SU-DHL-6 (cell line): ENCODE results near the gene LRP2BP.

ENCODE experiments used
- EZH2phosphoT487 ChIP-seq: fragments of 200-600 bp; sonication (generic), shearing (Covaris generic); conservative IDR thresholded peaks from 2 replicates; pipeline ENCODE4 v1.6.1; 2018; ENCODE audit warnings: mild to moderate bottlenecking, antibody characterized with exemption, low read length, moderate library complexity, mixed read lengths
- TF ChIP-seq, protein P1 (sequence below): fragments of 200-600 bp; sonication (generic); IDR thresholded peaks from one replicate; pipeline ENCODE4 v1.5.1; 2017; ENCODE audit warnings: antibody characterized with exemption, mild to moderate bottlenecking, low read length, moderate library complexity; ENCODE audit not compliant: insufficient read depth, poor library complexity, severe bottlenecking

DNA sequence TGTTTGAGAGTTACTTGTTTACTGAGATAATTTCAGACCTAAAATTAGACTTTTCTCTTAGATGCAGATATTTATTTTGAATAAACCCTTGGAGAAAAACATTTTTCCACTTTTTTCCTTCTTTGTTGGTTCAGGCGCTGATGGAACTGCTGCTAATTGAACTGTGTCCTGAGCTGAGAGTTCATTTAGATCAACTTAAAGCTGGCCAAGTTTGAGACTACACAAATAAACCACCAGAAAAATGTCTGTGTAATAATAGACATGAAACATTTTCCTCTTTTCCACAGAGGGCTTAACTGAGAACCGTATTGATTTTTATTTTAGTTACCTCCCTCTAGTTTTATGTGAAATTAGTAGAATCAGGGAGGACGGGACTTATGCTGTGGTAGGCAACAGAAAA lies 32.5 kb downstream of the LRP2BP start:
- TF ChIP-seq, protein P1, sequence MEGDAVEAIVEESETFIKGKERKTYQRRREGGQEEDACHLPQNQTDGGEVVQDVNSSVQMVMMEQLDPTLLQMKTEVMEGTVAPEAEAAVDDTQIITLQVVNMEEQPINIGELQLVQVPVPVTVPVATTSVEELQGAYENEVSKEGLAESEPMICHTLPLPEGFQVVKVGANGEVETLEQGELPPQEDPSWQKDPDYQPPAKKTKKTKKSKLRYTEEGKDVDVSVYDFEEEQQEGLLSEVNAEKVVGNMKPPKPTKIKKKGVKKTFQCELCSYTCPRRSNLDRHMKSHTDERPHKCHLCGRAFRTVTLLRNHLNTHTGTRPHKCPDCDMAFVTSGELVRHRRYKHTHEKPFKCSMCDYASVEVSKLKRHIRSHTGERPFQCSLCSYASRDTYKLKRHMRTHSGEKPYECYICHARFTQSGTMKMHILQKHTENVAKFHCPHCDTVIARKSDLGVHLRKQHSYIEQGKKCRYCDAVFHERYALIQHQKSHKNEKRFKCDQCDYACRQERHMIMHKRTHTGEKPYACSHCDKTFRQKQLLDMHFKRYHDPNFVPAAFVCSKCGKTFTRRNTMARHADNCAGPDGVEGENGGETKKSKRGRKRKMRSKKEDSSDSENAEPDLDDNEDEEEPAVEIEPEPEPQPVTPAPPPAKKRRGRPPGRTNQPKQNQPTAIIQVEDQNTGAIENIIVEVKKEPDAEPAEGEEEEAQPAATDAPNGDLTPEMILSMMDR = no peak
- no peak for TF ChIP-seq EZH2phosphoT487
